OCI-LY1 (cell line): ENCODE measurements around the gene SMPD1.

Source experiments
- CTCF ChIP-seq: fragments of 200-600 bp; sonication (generic), shearing (Covaris generic); IDR thresholded peaks from 2 replicates; pipeline ENCODE4 v1.5.1; 2017; ENCODE audit warnings: mild to moderate bottlenecking, antibody characterized with exemption, low read length, moderate library complexity, mixed read lengths
- EZH2 ChIP-seq: fragments of 200-600 bp; sonication (generic), shearing (Covaris generic); IDR thresholded peaks from 2 replicates; pipeline ENCODE4 v1.8.0; 2017; ENCODE audit warnings: borderline replicate concordance, mixed run types, mild to moderate bottlenecking, antibody characterized with exemption, low read length, moderate library complexity, mixed read lengths

- TF ChIP-seq CTCF (no peak), EZH2 (no peak)
These were observed 1.4 kb downstream of the SMPD1 start for GRCh38 chr11:6391537-6392134.
